Measurements from ENCODE around the gene GASK1A.

The GASK1A gene

GRCh38 chr3:43014956-43015355 is 35.8 kb downstream of the GASK1A start:
- no peak overlapping the region for H3K4me3 ChIP-seq (replicated peaks in 1 of 2; ENCODE audit: low read depth in 2 of 2, low read length in 2 of 2)
- no peak for TF ChIP-seq CTCF (IDR thresholded peaks at IDR 0.05; ENCODE audit: low read depth, low read length)
- DNase-seq (ENCODE audit: low read depth in 2 of 2) = no peak

GRCh38 chr3:43015572-43015971 is 36.5 kb downstream of the GASK1A start:
- no peak for TF ChIP-seq CTCF (IDR thresholded peaks at IDR 0.05; ENCODE audit: low read depth, low read length)
- H3K4me3 ChIP-seq (replicated peaks in 1 of 2; ENCODE audit: low read depth in 2 of 2, low read length in 2 of 2) = no peak overlapping the region
- no peak for DNase-seq (ENCODE audit: low read depth in 2 of 2)

GRCh38 chr3:43015991-43016865 is 37.1 kb downstream of the GASK1A start:
- no peak for TF ChIP-seq CTCF (IDR thresholded peaks at IDR 0.05; ENCODE audit: low read depth, low read length)
- no peak overlapping the region for H3K4me3 ChIP-seq (replicated peaks in 1 of 2; ENCODE audit: low read depth in 2 of 2, low read length in 2 of 2)
- DNase-seq (ENCODE audit: low read depth in 2 of 2) = no peak

- H3K4me3 ChIP-seq (replicated peaks in 1 of 2; ENCODE audit: low read depth in 2 of 2, low read length in 2 of 2) = no peak overlapping the region
- DNase-seq (ENCODE audit: low read depth in 2 of 2) = no peak
These were observed 37.9 kb downstream of the GASK1A start for GRCh38 chr3:43017004-43017403.

GRCh38 chr3:43017593-43018195 is 38.6 kb downstream of the GASK1A start:
- H3K4me3 ChIP-seq (replicated peaks in 1 of 2; ENCODE audit: low read depth in 2 of 2, low read length in 2 of 2) = no peak overlapping the region
- no peak for TF ChIP-seq CTCF (IDR thresholded peaks at IDR 0.05; ENCODE audit: low read depth, low read length)
- no peak for DNase-seq (ENCODE audit: low read depth in 2 of 2)

More at GRCh38 chr3:43017004-43017403, 37.9 kb downstream of the GASK1A start:
- TF ChIP-seq CTCF (IDR thresholded peaks at IDR 0.05; ENCODE audit: low read depth, low read length) = no peak

GRCh38 chr3:43018246-43018645 is 39.1 kb downstream of the GASK1A start:
- H3K4me3 ChIP-seq (replicated peaks in 1 of 2; ENCODE audit: low read depth in 2 of 2, low read length in 2 of 2) = no peak overlapping the region
- no peak for TF ChIP-seq CTCF (IDR thresholded peaks at IDR 0.05; ENCODE audit: low read depth, low read length)
- DNase-seq (ENCODE audit: low read depth in 2 of 2) = no peak
